HG02885 (cell line): ENCODE results near the gene RFTN1.

Experiments
- ATAC-seq: cut with Tn5 transposase; IDR thresholded peaks from one replicate; pipeline ENCODE4 v1.9.1; 2021; ENCODE audit warnings: mild to moderate bottlenecking; ENCODE audit not compliant: unreplicated experiment, poor library complexity

Gene RFTN1

GRCh38 chr3:16474216-16474615 is 39.3 kb downstream of the RFTN1 start:
- no peak for ATAC-seq

- no peak for ATAC-seq
These were observed 40.9 kb downstream of the RFTN1 start for GRCh38 chr3:16472593-16472992.

- no peak for ATAC-seq
These were observed 41.6 kb downstream of the RFTN1 start for GRCh38 chr3:16471897-16472296.

- no peak for ATAC-seq
These were observed 42.9 kb downstream of the RFTN1 start for GRCh38 chr3:16470590-16470989.

- ATAC-seq = no peak
These were observed 45.0 kb downstream of the RFTN1 start for GRCh38 chr3:16468336-16469098.

GRCh38 chr3:16468002-16468335 is 45.5 kb downstream of the RFTN1 start:
- ATAC-seq = peak; percentile 17

GRCh38 chr3:16467393-16467792 is 46.1 kb downstream of the RFTN1 start:
- ATAC-seq = peak; percentile 91

GRCh38 chr3:16466822-16467221 is 46.7 kb downstream of the RFTN1 start:
- ATAC-seq = no peak

GRCh38 chr3:16464511-16465148 is 48.9 kb downstream of the RFTN1 start:
- no peak for ATAC-seq

GRCh38 chr3:16463914-16464313 is 49.6 kb downstream of the RFTN1 start:
- ATAC-seq = no peak

GRCh38 chr3:16463119-16463518 is 50.4 kb downstream of the RFTN1 start:
- no peak for ATAC-seq

GRCh38 chr3:16462679-16463078 is 50.8 kb downstream of the RFTN1 start:
- ATAC-seq = no peak

- ATAC-seq = no peak
These were observed 51.8 kb downstream of the RFTN1 start for GRCh38 chr3:16461463-16462245.

GRCh38 chr3:16460886-16461285 is 52.6 kb downstream of the RFTN1 start:
- no peak for ATAC-seq

- no peak for ATAC-seq
These were observed 53.2 kb downstream of the RFTN1 start for GRCh38 chr3:16460273-16460672.

- ATAC-seq = no peak
These were observed 56.6 kb downstream of the RFTN1 start for GRCh38 chr3:16456784-16457415.

- no peak for ATAC-seq
These were observed 57.5 kb downstream of the RFTN1 start for GRCh38 chr3:16455966-16456365.

- no peak for ATAC-seq
These were observed 58.5 kb downstream of the RFTN1 start for GRCh38 chr3:16455001-16455400.

GRCh38 chr3:16452261-16452660 is 61.2 kb downstream of the RFTN1 start:
- no peak for ATAC-seq

GRCh38 chr3:16449369-16449768 is 64.1 kb downstream of the RFTN1 start:
- ATAC-seq = no peak

GRCh38 chr3:16448639-16449070 is 64.8 kb downstream of the RFTN1 start:
- no peak for ATAC-seq
